Fibroblast of the aortic adventitia (primary cell): ENCODE measurements around the gene FSTL4. TPM values are rescaled to one million over a fixed set of nuclear protein-coding genes. Genes with fewer than 3 reads are reported as not detected.

Source experiments
- DNase-seq: peaks from one replicate; pipeline ENCODE4 v3.0.0-alpha.2; 2010; ENCODE audit warnings: low read depth
- H3K4me3 ChIP-seq: 2 replicates; pipeline ENCODE4 v1.5.1; 2011; ENCODE audit warnings: low read depth, mild to moderate bottlenecking, control low read depth, low read length, moderate library complexity
- total RNA-seq: library from RNA; depleted of rRNA; stranded (reverse); fragments of >200 nt; gene quantifications from 2 replicates; pipeline ENCODE4 v1.2.3, GENCODE V29; 2012; ENCODE audit warnings: low replicate concordance
- TF ChIP-seq, protein P1 (sequence below): IDR thresholded peaks from 2 replicates; pipeline ENCODE4 v1.5.1; 2011; ENCODE audit warnings: mild to moderate bottlenecking, low read length, control low read depth, inconsistent platforms; ENCODE audit not compliant: insufficient read depth

FSTL4 gene
- total RNA-seq, 1 donor = not detected

DNA sequence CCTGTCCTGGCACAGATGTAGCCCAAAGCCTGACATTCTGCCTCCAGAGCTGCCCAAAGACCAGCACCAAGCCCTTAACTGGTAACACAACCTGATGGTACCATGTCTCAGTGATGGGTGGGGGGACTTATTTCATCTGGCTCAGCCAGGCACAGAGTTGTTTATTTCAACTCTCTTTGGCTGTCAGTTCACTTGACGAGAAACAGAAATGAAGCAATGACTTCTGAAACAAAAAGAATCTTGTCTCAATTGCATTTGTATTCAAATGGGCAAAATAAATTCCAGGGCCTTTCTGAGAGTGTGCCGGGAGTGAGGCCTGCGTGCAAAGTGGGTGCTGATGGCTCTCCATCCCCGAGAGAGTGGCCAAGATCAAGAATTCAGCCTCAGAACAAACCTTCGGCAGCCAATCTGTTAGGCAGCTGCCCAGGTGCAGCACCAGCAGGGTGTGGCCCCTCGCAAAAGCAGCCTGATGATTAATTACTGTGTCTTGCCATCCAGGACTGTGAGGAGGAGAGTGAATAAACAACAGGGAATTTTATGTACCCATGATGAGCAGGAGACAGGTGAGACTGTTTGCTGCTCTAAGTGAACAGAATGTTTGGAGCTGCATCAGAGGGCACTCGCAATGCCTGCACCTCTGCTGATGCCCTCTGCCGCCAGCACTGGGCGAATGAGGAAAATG, 322.5 kb downstream of the FSTL4 start:
- no peak for DNase-seq
- TF ChIP-seq, protein P1, sequence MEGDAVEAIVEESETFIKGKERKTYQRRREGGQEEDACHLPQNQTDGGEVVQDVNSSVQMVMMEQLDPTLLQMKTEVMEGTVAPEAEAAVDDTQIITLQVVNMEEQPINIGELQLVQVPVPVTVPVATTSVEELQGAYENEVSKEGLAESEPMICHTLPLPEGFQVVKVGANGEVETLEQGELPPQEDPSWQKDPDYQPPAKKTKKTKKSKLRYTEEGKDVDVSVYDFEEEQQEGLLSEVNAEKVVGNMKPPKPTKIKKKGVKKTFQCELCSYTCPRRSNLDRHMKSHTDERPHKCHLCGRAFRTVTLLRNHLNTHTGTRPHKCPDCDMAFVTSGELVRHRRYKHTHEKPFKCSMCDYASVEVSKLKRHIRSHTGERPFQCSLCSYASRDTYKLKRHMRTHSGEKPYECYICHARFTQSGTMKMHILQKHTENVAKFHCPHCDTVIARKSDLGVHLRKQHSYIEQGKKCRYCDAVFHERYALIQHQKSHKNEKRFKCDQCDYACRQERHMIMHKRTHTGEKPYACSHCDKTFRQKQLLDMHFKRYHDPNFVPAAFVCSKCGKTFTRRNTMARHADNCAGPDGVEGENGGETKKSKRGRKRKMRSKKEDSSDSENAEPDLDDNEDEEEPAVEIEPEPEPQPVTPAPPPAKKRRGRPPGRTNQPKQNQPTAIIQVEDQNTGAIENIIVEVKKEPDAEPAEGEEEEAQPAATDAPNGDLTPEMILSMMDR = no peak
- H3K4me3 ChIP-seq = no peak overlapping the region

DNA sequence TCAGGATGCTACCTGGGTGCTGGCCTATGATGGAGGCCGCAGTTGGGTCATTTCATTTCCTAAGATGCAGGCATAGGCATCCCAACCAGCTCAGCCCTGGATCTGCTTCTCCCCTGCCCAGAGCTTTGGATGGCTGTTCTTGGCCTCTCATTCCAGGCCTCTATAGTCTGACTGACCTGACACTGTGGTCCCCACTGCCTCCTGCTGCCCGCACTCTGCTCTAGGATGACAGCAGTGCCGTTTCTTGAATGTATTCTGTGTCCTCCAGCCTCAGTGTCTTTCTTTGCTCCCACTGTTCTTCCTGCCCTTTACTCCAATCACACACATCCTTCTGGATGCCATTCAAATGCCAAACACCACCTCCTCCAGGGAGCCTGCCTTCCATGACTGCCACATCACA, 324.8 kb downstream of the FSTL4 start:
- no peak overlapping the region for H3K4me3 ChIP-seq
- TF ChIP-seq, protein P1 = peak; percentile 55
- peak; percentile 43 for DNase-seq

DNA sequence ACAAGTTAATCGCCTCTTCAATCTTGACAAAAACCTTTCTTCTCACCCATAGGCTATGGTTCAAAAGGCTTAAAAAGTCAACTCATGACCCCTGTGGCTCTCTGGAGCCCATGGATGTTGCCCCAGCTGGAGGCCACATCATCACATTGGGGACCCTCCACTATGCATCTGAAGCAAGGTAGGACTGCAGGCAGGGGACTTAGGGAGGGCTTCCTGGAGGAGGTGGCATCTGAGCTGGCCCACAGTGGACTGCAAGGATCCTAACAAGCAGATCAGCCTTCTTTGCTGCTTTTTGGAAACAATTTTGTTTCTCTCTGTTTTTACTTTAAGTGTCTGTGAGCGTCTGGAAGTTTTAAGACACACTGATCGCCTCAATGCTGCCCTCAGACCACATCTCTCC, 325.9 kb downstream of the FSTL4 start:
- TF ChIP-seq, protein P1 = no peak
- no peak overlapping the region for H3K4me3 ChIP-seq
- DNase-seq = no peak

DNA sequence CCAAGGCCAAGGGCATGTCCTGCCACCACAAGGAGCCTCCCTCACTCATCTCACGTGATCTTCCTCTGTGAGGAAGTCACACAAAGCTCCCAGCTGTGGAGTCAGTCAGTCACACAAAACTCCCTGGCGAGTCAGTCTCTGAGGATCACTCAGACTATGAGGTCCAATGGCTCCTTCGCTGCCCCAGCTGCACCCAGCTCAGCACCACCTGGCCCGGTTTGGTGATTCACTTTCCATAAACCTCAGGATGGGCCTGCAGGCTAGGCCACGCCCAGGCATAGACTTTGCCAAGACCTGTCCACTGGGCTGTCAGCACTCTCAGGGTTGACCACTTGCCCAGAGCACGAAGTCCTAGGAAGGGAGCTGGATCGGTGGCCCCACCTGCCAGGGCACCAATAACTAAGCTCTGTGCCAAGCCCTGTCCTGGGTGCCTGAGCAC, 326.7 kb downstream of the FSTL4 start:
- H3K4me3 ChIP-seq = no peak overlapping the region
- TF ChIP-seq, protein P1 = no peak
- DNase-seq = peak; percentile 25

DNA sequence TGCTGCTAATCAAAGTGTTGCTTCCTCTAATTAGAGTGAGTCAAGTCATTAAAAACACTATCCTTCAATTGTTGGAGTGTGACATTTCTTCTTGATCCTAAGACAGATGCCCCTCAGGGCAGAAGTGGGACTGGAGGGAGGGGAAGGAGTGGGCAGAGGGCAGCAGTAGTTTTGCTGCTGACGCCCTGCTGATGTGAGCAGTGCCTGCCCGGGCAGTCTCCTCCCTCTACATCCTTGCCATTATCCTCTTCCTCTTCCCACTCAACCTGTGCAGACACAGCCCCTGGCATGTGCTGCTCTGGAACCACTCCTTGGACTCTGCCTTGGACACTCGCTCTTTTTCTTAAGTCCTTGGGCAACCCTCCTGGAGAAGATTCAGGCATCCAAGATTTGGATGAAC, 328.0 kb downstream of the FSTL4 start:
- no peak for DNase-seq

DNA sequence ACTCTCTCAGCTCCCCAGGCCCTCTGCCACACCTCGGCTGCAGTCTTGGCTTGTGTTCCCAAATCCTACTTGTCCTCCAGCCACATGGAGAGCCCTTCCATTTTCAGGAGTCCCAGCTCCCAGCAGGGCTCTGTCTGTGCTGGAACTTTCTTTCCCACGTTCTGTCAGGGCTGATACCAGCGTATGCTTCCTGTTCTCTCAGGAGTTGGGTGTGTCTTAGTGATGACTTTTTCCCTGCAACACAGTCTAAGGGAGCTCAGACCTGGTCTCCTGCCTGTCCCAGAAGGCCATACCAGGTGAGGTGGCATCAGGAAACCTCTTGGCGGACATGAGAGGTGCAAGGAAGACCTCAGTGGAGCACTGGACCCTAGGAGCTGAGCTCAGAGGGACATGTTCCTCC, 334.0 kb downstream of the FSTL4 start:
- TF ChIP-seq, protein P1 = no peak
- no peak for DNase-seq
- H3K4me3 ChIP-seq = no peak overlapping the region

More for the DNA sequence above, 328.0 kb downstream of the FSTL4 start:
- no peak overlapping the region for H3K4me3 ChIP-seq
- TF ChIP-seq, protein P1 = no peak

DNA sequence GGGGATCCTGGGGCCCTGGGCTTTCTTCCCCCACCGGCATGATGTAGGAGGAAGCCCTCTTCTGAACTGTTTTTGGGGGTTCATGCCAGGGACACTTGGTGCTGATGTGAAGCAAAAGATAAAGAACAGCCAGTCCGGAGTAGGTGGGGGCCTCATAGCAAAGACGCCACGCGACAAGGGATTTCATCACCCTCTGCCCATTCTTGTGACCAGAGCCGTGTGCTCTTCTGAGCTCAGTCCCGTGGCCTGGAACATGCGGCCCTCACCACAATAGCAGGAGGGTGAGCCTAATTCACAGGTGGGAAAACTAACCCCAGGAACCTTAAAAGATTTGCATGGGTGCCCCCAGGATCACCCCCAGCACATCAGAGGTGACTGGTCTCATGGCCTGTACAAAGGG, 334.6 kb downstream of the FSTL4 start:
- no peak overlapping the region for H3K4me3 ChIP-seq
- DNase-seq = no peak
- TF ChIP-seq, protein P1 = no peak
